BLaER1 (cell line): ENCODE measurements around the gene UBR3.
"Not testable (repeated sequence)": the region's sequence is repeated elsewhere in the genome, so short reads cannot be mapped to it uniquely, and the experiment has no call there.

Experiments
- H3K27ac ChIP-seq: shearing (Covaris generic); formaldehyde crosslinking; 2 replicates; pipeline ENCODE4 v1.8.1; 2022
- H3K27me3 ChIP-seq: shearing (Covaris generic); formaldehyde crosslinking; 2 replicates; pipeline ENCODE4 v1.8.1; 2022
- H3K36me3 ChIP-seq: shearing (Covaris generic); formaldehyde crosslinking; 2 replicates; pipeline ENCODE4 v1.8.1; 2022
- H3K4me1 ChIP-seq: shearing (Covaris generic); formaldehyde crosslinking; 2 replicates; pipeline ENCODE4 v1.8.1; 2022
- H3K4me2 ChIP-seq: shearing (Covaris generic); formaldehyde crosslinking; 2 replicates; pipeline ENCODE4 v1.8.1; 2022
- H3K4me3 ChIP-seq: shearing (Covaris generic); formaldehyde crosslinking; 2 replicates; pipeline ENCODE4 v1.8.1; 2022
- H3K9ac ChIP-seq: shearing (Covaris generic); formaldehyde crosslinking; 2 replicates; pipeline ENCODE4 v1.8.1; 2022
- H3K9me3 ChIP-seq: shearing (Covaris generic); formaldehyde crosslinking; 2 replicates; pipeline ENCODE4 v1.8.1; 2022
- H4K20me1 ChIP-seq: shearing (Covaris generic); formaldehyde crosslinking; 2 replicates; pipeline ENCODE4 v1.8.1; 2022
- Cebpa-rat ChIP-seq: shearing (Covaris generic); IDR thresholded peaks from 2 replicates; pipeline ENCODE4 v1.8.1; 2022

The UBR3 gene

GRCh38 chr2:170113168-170113894 is 286.1 kb downstream of the UBR3 start:
- Histone ChIP-seq H3K27me3 (no peaks in the 10 kb centered on the region), H3K4me1 (no peaks in the 10 kb centered on the region), H3K4me2 (no peak overlapping the region), H3K9me3 (peaks cover 10% of the 10 kb centered on the region), H3K36me3 (no peaks in the 10 kb centered on the region), H4K20me1 (no peaks in the 10 kb centered on the region), H3K9ac (no peak overlapping the region), H3K4me3 (no peak overlapping the region), H3K27ac (no peak overlapping the region)
- TF ChIP-seq Cebpa-rat, result no peak

GRCh38 chr2:170115501-170116229 is 288.4 kb downstream of the UBR3 start:
- H3K36me3 ChIP-seq, result no peaks in the 10 kb centered on the region
- H3K9ac ChIP-seq, result no peak overlapping the region
- H3K4me3 ChIP-seq, result no peak overlapping the region
- no peak for TF ChIP-seq Cebpa-rat
- no peaks in the 10 kb centered on the region for H3K4me1 ChIP-seq
- H3K4me2 ChIP-seq, result no peak overlapping the region
- H3K9me3 ChIP-seq, result peaks cover 19% of the 10 kb centered on the region
- H3K27me3 ChIP-seq, result no peaks in the 10 kb centered on the region
- H4K20me1 ChIP-seq, result no peaks in the 10 kb centered on the region
- no peak overlapping the region for H3K27ac ChIP-seq

- no peaks in the 10 kb centered on the region for H3K36me3 ChIP-seq
- H3K27ac ChIP-seq, result no peak overlapping the region
- no peak overlapping the region for H3K4me2 ChIP-seq
- H3K9me3 ChIP-seq, result peaks cover 9% of the 10 kb centered on the region; the same call in 1 of the 2 replicates
- no peak overlapping the region for H3K4me3 ChIP-seq
- no peaks in the 10 kb centered on the region for H3K27me3 ChIP-seq
- no peaks in the 10 kb centered on the region for H3K4me1 ChIP-seq
- no peaks in the 10 kb centered on the region for H4K20me1 ChIP-seq
- no peak overlapping the region for H3K9ac ChIP-seq
- no peak for TF ChIP-seq Cebpa-rat
Measured at GRCh38 chr2:170118641-170119040, 291.4 kb downstream of the UBR3 start.

GRCh38 chr2:170119326-170119725 is 292.1 kb downstream of the UBR3 start:
- not testable (repeated sequence) for H3K4me3 ChIP-seq, H3K9ac ChIP-seq, H3K36me3 ChIP-seq, H3K9me3 ChIP-seq, H3K4me2 ChIP-seq, H3K27ac ChIP-seq, H3K27me3 ChIP-seq, H3K4me1 ChIP-seq, H4K20me1 ChIP-seq

- Histone ChIP-seq H3K4me3 (no peak overlapping the region), H3K4me2 (no peak overlapping the region), H4K20me1 (no peaks in the 10 kb centered on the region), H3K4me1 (no peaks in the 10 kb centered on the region), H3K27me3 (no peaks in the 10 kb centered on the region), H3K36me3 (no peaks in the 10 kb centered on the region), H3K9me3 (peaks cover 22% of the 10 kb centered on the region), H3K9ac (no peak overlapping the region), H3K27ac (no peak overlapping the region)
- no peak for TF ChIP-seq Cebpa-rat
Measured at GRCh38 chr2:170121689-170122088, 294.4 kb downstream of the UBR3 start.

- Histone ChIP-seq H3K9ac (no peak overlapping the region), H3K4me2 (no peak overlapping the region), H3K27me3 (no peaks in the 10 kb centered on the region), H3K9me3 (peaks cover 22% of the 10 kb centered on the region), H3K4me1 (no peaks in the 10 kb centered on the region), H4K20me1 (no peaks in the 10 kb centered on the region), H3K27ac (no peak overlapping the region), H3K36me3 (no peaks in the 10 kb centered on the region), H3K4me3 (no peak overlapping the region)
- TF ChIP-seq Cebpa-rat, result no peak
Measured at GRCh38 chr2:170122883-170123547, 295.8 kb downstream of the UBR3 start.

GRCh38 chr2:170123593-170123992 is 296.3 kb downstream of the UBR3 start:
- H3K27me3 ChIP-seq, result no peaks in the 10 kb centered on the region
- H4K20me1 ChIP-seq, result no peaks in the 10 kb centered on the region
- H3K36me3 ChIP-seq, result no peaks in the 10 kb centered on the region
- H3K9ac ChIP-seq, result no peak overlapping the region
- H3K27ac ChIP-seq, result no peak overlapping the region
- H3K4me1 ChIP-seq, result no peaks in the 10 kb centered on the region
- H3K9me3 ChIP-seq, result peaks cover 22% of the 10 kb centered on the region
- no peak overlapping the region for H3K4me3 ChIP-seq
- TF ChIP-seq Cebpa-rat, result no peak
- H3K4me2 ChIP-seq, result no peak overlapping the region

- H3K9me3 ChIP-seq, result peaks cover 13% of the 10 kb centered on the region
- not testable (repeated sequence) for H3K4me1 ChIP-seq, H4K20me1 ChIP-seq, H3K4me3 ChIP-seq, H3K36me3 ChIP-seq, H3K4me2 ChIP-seq, H3K9ac ChIP-seq, H3K27me3 ChIP-seq, H3K27ac ChIP-seq
Measured at GRCh38 chr2:170126138-170126728, 299.0 kb downstream of the UBR3 start.
